Measurements from ENCODE around the gene TRIM32.

DNA sequence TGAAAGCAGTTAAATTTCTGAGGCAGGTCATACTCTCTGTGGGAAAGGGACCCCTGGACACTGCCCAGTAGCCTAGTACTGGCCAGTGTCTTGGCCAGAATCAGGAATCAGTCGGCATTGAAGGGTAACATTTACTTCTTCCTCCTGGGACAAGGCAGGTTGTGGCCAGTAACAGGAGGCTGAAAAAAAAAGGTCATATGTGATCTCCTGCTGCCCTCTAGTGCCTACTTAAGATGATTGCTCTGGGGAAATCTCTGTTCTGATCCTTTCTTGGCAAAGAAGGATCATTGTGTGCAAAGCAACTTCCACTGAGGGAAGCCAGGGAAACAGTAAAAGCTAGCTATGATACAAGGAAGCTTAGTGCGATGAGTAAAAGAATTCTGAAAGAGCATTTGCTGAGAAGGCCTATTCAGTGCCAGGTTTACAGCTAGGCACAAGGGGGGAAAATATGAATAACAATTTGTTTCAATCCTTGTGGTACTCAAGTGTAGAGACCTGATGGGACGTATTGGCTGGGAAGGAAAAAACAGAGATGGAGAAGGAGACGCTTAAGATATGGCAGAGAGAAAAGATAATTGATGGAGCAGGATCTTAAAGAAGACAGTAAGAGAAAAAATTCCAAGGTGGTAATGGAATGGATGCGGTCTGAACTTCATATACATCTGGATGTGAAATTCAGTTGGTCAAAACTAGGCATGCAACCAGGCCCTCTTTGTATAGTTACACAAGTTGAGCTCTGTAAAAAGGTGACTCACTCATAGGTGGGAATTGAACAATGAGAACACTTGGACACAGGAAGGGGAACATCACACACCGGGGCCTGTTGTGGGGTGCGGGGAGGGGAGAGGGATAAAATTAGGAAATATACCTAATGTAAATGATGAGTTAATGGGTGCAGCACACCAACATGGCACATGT lies 25.8 kb upstream of the TRIM32 start:
- TF ChIP-seq, protein P1, sequence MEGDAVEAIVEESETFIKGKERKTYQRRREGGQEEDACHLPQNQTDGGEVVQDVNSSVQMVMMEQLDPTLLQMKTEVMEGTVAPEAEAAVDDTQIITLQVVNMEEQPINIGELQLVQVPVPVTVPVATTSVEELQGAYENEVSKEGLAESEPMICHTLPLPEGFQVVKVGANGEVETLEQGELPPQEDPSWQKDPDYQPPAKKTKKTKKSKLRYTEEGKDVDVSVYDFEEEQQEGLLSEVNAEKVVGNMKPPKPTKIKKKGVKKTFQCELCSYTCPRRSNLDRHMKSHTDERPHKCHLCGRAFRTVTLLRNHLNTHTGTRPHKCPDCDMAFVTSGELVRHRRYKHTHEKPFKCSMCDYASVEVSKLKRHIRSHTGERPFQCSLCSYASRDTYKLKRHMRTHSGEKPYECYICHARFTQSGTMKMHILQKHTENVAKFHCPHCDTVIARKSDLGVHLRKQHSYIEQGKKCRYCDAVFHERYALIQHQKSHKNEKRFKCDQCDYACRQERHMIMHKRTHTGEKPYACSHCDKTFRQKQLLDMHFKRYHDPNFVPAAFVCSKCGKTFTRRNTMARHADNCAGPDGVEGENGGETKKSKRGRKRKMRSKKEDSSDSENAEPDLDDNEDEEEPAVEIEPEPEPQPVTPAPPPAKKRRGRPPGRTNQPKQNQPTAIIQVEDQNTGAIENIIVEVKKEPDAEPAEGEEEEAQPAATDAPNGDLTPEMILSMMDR (IDR thresholded peaks at IDR 0.05) = peak; percentile 48 to 83 (median 75)
- no peak for TF ChIP-seq POLR2A (IDR thresholded peaks at IDR 0.05)

Measured in adrenal gland (tissue), 5 donors.